Measurements from ENCODE around the gene IQCN.
A peak's percentile ranks its signal among the peaks of the same experiment; 100 is the strongest.

The IQCN gene

GRCh38 chr19:18295034-18295451 is 20.8 kb upstream of the IQCN start:
- Histone ChIP-seq H3K27me3 (ENCODE audit: insufficient read depth, insufficient read length) (no peaks in the 10 kb centered on the region), H3K9me3 (ENCODE audit: insufficient read depth, low read length) (no peaks in the 10 kb centered on the region), H3K9ac (ENCODE audit: insufficient read length, low read depth) (no peak overlapping the region), H3K4me3 (ENCODE audit: insufficient read length, low read depth) (no peak overlapping the region), H3K36me3 (ENCODE audit: insufficient read depth, insufficient read length, low read length) (no peaks in the 10 kb centered on the region), H3K4me1 (ENCODE audit: insufficient read depth, insufficient read length) (peaks cover 20% of the 10 kb centered on the region)
- no peak for DNase-seq (ENCODE audit: low read depth, low spot score)
- TF ChIP-seq SUZ12 (IDR thresholded peaks at IDR 0.05; ENCODE audit: extremely low read depth, insufficient read depth, insufficient read length) (no peak), YY1 (IDR thresholded peaks at IDR 0.05; ENCODE audit: insufficient read depth, insufficient read length) (no peak), ZNF274 (IDR thresholded peaks at IDR 0.05; ENCODE audit: low read depth, low read length) (no peak)

DNA sequence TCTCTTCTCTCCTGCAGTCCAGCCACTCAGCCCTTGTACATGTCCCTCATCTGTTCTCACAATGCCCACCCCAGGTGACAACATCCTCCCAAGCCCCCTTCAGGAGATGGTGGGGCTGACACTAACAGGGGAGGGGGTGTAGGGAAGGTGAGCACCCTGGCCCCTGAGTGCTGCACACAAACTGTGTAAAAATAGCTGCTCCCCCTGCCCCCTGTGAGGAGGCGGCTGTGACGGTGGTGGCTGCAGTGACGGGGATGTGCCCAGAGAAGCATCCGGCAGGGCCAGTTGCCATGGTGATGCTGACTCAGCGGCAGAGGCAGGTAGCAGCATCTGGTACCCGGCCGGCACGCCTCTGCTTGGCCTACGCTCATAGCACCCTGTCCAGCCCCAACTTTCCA is 20.2 kb upstream of the IQCN start:
- H3K4me1 ChIP-seq (ENCODE audit: insufficient read depth, insufficient read length): peaks cover 20% of the 10 kb centered on the region
- no peaks in the 10 kb centered on the region for H3K9me3 ChIP-seq (ENCODE audit: insufficient read depth, low read length)
- H3K36me3 ChIP-seq (ENCODE audit: insufficient read depth, insufficient read length, low read length): no peaks in the 10 kb centered on the region
- no peak overlapping the region for H3K4me3 ChIP-seq (ENCODE audit: insufficient read length, low read depth)
- peak overlapping the region; percentile 46 for H3K9ac ChIP-seq (ENCODE audit: insufficient read length, low read depth)
- TF ChIP-seq SUZ12 (IDR thresholded peaks at IDR 0.05; ENCODE audit: extremely low read depth, insufficient read depth, insufficient read length) (no peak), YY1 (IDR thresholded peaks at IDR 0.05; ENCODE audit: insufficient read depth, insufficient read length) (no peak), ZNF274 (IDR thresholded peaks at IDR 0.05; ENCODE audit: low read depth, low read length) (no peak)
- DNase-seq (ENCODE audit: low read depth, low spot score): no peak
- no peaks in the 10 kb centered on the region for H3K27me3 ChIP-seq (ENCODE audit: insufficient read depth, insufficient read length)

DNA sequence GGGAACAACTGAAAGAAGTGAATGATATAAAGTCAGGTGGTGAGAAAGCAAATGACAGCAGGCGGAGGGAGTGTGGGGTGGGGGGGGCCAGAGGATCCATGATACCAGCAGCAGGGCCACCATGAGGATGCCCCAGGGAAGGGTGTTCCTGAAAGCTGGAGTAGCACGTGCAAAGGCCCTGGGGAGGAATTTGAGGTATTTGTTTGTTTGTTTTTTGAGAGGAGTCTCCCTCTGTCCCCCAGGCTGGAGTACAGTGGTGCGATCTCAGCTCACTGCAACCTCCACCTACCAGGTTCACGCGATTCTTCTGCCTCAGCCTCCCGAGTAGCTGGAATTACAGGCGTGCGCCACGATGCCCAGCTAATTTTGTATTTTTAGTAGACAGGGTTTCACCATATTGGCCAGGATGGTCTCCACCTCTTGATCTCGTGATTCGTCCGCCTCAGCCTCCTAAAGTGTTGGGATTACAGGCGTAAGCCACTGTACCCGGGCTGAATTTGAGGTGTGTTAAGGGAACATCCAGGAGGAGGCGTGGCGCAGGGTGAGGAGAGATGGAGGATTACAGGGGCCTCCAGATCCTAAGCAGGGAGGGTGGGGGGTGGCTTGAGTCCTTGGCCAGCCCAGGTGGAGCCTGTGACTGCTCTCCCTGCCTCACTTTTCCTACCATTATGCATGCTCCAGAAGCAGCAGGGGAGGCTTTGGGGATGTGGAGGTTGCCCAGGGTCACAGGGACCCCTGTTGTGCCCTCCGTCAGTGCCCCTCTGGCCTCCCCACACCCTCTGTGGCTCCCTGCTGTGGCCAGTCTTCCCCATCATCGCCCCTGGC is 19.6 kb upstream of the IQCN start:
- TF ChIP-seq ZNF274 (IDR thresholded peaks at IDR 0.05; ENCODE audit: low read depth, low read length): no peak
- TF ChIP-seq YY1 (IDR thresholded peaks at IDR 0.05; ENCODE audit: insufficient read depth, insufficient read length): no peak
- no peak for TF ChIP-seq SUZ12 (IDR thresholded peaks at IDR 0.05; ENCODE audit: extremely low read depth, insufficient read depth, insufficient read length)
- Histone ChIP-seq H3K27me3 (ENCODE audit: insufficient read depth, insufficient read length) (no peaks in the 10 kb centered on the region), H3K36me3 (ENCODE audit: insufficient read depth, insufficient read length, low read length) (no peaks in the 10 kb centered on the region), H3K4me3 (ENCODE audit: insufficient read length, low read depth) (peak overlapping the region; percentile 17), H3K9ac (ENCODE audit: insufficient read length, low read depth) (peak overlapping the region; percentile 46), H3K4me1 (ENCODE audit: insufficient read depth, insufficient read length) (peaks cover 20% of the 10 kb centered on the region), H3K9me3 (ENCODE audit: insufficient read depth, low read length) (no peaks in the 10 kb centered on the region)
- DNase-seq (ENCODE audit: low read depth, low spot score): no peak

DNA sequence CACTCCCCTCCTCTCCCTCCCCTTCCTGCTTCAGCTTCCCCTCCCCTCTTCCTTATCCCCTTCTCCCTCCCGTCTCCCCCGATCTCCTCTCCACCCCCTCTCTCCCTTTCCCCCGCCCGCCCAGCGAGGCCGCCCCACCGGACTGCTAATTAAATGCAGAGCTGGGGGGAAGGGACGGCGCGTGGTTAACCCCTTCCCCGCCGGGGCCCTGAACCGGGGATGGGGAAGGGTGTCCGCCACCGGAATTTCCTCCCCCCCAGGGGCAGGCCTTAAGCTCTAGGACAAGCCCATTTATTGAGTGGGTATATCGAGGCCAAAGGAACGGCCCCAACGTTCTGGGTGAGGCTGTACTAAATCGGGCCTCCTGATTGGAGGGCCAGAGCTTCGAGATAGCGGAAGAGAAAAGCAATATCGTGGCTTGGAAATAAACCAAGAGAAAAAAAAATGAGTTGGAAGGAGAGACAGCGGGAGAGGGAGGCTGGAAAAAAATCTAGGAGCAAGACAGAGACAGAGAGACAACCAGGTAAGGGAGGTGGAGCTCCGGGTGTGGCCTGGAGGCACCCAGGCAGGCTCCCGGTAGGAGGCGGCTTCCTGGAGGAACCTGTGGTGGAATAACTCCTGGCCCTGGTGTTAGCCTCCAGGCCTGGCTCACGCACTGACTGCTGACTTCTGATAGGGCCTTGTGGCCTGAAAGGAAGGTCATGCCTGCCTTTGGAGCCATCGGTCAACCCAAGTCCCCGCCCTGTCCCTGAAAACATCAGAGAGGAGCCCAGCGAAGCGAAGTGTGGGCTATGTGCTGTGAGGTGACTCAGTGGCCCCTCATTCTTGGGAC is 18.8 kb upstream of the IQCN start:
- H3K9me3 ChIP-seq (ENCODE audit: insufficient read depth, low read length): no peaks in the 10 kb centered on the region
- peak; percentile 91 for DNase-seq (ENCODE audit: low read depth, low spot score)
- H3K27me3 ChIP-seq (ENCODE audit: insufficient read depth, insufficient read length): no peaks in the 10 kb centered on the region
- no peaks in the 10 kb centered on the region for H3K36me3 ChIP-seq (ENCODE audit: insufficient read depth, insufficient read length, low read length)
- peaks cover 26% of the 10 kb centered on the region for H3K4me1 ChIP-seq (ENCODE audit: insufficient read depth, insufficient read length)
- peak overlapping the region; percentile 92 for H3K9ac ChIP-seq (ENCODE audit: insufficient read length, low read depth)
- TF ChIP-seq SUZ12 (IDR thresholded peaks at IDR 0.05; ENCODE audit: extremely low read depth, insufficient read depth, insufficient read length) (no peak), YY1 (IDR thresholded peaks at IDR 0.05; ENCODE audit: insufficient read depth, insufficient read length) (no peak), ZNF274 (IDR thresholded peaks at IDR 0.05; ENCODE audit: low read depth, low read length) (no peak)
- peak overlapping the region; percentile 81 for H3K4me3 ChIP-seq (ENCODE audit: insufficient read length, low read depth)

- Histone ChIP-seq H3K9me3 (ENCODE audit: insufficient read depth, low read length) (no peaks in the 10 kb centered on the region), H3K27me3 (ENCODE audit: insufficient read depth, insufficient read length) (no peaks in the 10 kb centered on the region), H3K4me1 (ENCODE audit: insufficient read depth, insufficient read length) (peaks cover 26% of the 10 kb centered on the region), H3K9ac (ENCODE audit: insufficient read length, low read depth) (peak overlapping the region; percentile 92), H3K36me3 (ENCODE audit: insufficient read depth, insufficient read length, low read length) (no peaks in the 10 kb centered on the region), H3K4me3 (ENCODE audit: insufficient read length, low read depth) (peak overlapping the region; percentile 81)
- TF ChIP-seq SUZ12 (IDR thresholded peaks at IDR 0.05; ENCODE audit: extremely low read depth, insufficient read depth, insufficient read length): no peak
- no peak for DNase-seq (ENCODE audit: low read depth, low spot score)
Measured at GRCh38 chr19:18292462-18292809, 18.2 kb upstream of the IQCN start.

- H3K4me1 ChIP-seq (ENCODE audit: insufficient read depth, insufficient read length): peaks cover 30% of the 10 kb centered on the region
- H3K4me3 ChIP-seq (ENCODE audit: insufficient read length, low read depth): peak overlapping the region; percentile 81
- no peaks in the 10 kb centered on the region for H3K27me3 ChIP-seq (ENCODE audit: insufficient read depth, insufficient read length)
- peak overlapping the region; percentile 92 for H3K9ac ChIP-seq (ENCODE audit: insufficient read length, low read depth)
- TF ChIP-seq SUZ12 (IDR thresholded peaks at IDR 0.05; ENCODE audit: extremely low read depth, insufficient read depth, insufficient read length) (no peak), ZNF274 (IDR thresholded peaks at IDR 0.05; ENCODE audit: low read depth, low read length) (no peak), YY1 (IDR thresholded peaks at IDR 0.05; ENCODE audit: insufficient read depth, insufficient read length) (no peak)
- H3K9me3 ChIP-seq (ENCODE audit: insufficient read depth, low read length): no peaks in the 10 kb centered on the region
- no peak for DNase-seq (ENCODE audit: low read depth, low spot score)
- no peaks in the 10 kb centered on the region for H3K36me3 ChIP-seq (ENCODE audit: insufficient read depth, insufficient read length, low read length)
Measured at GRCh38 chr19:18291590-18292461, 17.6 kb upstream of the IQCN start.

All from NT2/D1 (cell line).